GM21526 (cell line): ENCODE measurements around the gene FBXL2.
A peak's percentile ranks its signal among the peaks of the same experiment; 100 is the strongest.
"Not testable (repeated sequence)": the region's sequence is repeated elsewhere in the genome, so short reads cannot be mapped to it uniquely, and the experiment has no call there.

Source experiments
- ATAC-seq: cut with Tn5 transposase; IDR thresholded peaks from one replicate; pipeline ENCODE4 v1.9.1; 2021; ENCODE audit warnings: moderate library complexity; ENCODE audit not compliant: unreplicated experiment, low FRiP score

Gene FBXL2

GRCh38 chr3:33377931-33378330 is 100.7 kb downstream of the FBXL2 start:
- no peak for ATAC-seq

DNA sequence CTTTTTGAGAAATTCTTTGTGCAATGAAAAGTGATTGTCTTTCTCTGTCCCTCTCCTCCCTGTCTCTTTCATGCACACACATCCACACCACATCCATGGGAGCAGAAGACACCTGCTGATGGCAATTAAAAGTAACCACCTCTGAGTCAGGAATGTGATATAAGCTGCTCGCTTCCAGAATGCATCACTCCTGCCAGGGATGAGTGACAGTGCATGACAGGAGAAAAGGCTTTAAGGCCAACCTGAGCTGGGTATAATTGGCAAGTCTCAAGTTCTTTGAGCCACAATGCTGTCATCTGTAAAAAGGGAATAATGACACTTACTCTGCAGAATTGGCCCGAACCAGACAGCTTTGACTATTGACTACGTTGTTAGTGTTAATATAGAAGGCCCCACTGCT is 103.4 kb downstream of the FBXL2 start:
- ATAC-seq: no peak

DNA sequence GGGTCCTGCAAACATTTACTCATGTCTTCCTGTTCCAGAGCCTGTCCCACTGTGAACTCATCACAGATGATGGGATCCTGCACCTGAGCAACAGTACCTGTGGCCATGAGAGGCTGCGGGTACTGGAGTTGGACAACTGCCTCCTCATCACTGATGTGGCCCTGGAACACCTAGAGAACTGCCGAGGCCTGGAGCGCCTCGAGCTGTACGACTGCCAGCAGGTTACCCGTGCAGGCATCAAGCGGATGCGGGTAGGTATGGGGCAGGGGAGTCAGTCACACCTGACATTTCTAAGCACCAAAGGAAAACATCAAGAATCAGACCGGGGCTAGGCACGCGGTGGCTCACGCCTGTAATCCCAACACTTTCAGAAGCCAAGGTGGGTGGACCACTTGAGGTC is 106.7 kb downstream of the FBXL2 start:
- ATAC-seq: no peak

DNA sequence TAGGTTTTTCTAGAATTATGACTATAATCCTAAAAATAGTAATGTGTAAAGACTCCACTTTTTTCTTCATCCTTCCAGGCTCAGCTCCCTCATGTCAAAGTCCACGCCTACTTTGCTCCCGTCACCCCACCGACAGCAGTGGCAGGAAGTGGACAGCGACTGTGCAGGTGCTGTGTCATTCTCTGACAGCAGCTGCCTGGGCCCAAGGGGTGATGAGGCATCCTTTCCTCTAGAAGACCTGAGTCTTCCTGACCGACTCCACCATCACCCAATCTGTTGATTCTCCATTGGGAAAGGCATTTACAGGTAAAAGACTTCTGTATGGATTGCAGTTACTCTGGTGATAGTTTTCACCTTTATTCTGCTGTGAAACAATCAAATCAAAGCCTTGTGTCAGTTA is 108.2 kb downstream of the FBXL2 start:
- ATAC-seq: no peak

GRCh38 chr3:33386631-33387030 is 109.4 kb downstream of the FBXL2 start:
- no peak for ATAC-seq

GRCh38 chr3:33388374-33389100 is 111.3 kb downstream of the FBXL2 start:
- no peak for ATAC-seq

DNA sequence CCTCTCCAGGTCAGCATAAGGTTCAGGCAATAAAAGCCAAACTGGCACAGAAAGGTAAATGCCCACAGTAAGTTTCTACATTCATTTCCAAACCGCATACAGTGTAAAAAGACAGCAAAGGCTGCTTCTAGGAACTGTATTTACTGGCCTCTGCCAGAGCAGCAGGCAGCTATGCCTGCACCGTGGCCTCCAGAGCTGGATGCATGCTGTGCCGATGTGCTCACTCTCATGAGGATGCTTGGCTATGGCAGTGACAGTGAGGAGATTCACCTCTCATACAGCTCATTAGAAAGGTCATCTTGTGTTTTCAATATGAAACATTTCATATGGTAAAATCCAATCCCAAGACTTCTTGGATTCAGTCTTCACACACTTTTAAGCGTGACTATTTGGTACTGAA is 112.7 kb downstream of the FBXL2 start:
- no peak for ATAC-seq

DNA sequence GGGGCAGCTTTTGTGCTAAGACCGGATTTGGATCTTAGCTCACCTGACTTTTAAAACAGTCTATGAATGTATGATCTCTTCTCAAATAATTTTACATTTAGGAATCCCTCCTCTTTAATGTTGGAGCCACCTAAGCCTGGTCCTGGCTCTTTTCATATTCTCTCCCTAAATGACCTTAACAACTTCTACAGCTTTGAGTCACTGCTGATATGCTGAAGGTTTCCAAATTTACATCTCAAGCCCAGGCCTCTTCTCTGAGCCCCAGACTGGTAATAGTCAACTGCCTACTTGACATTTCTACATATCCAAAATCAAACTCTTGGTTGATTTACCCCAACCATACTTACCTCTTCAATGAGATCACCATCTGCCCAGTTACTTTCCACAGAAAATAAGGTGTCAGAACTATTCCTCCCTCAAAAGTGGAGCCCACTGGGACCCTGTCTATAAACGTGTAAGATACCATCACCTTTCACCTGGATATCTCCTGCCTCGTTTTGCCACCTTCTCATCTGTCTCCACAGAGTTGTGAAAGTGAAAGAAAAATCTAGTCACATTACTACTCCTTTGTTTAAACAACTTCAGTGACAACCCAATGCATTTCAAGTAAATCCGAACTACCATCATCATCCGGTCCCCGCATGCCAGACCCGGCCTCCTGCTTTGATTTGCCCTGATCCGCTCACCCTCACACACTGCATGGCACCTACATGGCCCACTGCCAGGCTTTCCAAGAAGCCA is 114.2 kb downstream of the FBXL2 start:
- ATAC-seq: no peak

DNA sequence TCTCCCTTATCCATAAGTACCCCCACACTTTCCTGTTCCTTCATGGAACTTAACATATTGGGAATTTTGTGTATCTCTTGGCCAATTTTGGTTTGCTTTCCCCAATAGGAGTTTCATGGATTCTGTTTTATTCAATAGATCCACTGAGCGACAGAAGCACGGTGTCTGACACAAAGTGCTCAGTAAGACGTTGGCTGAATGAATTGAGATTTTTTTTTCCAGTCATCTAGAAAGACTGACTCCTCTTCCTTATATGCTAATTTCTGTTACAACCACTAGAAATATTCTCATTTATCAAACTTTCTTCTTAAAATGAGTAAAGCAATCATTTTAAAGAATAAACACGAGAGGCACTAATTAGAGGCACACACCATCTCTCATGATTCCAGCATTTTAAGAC is 114.9 kb downstream of the FBXL2 start:
- ATAC-seq: no peak

GRCh38 chr3:33392703-33393125 is 115.5 kb downstream of the FBXL2 start:
- ATAC-seq: no peak

DNA sequence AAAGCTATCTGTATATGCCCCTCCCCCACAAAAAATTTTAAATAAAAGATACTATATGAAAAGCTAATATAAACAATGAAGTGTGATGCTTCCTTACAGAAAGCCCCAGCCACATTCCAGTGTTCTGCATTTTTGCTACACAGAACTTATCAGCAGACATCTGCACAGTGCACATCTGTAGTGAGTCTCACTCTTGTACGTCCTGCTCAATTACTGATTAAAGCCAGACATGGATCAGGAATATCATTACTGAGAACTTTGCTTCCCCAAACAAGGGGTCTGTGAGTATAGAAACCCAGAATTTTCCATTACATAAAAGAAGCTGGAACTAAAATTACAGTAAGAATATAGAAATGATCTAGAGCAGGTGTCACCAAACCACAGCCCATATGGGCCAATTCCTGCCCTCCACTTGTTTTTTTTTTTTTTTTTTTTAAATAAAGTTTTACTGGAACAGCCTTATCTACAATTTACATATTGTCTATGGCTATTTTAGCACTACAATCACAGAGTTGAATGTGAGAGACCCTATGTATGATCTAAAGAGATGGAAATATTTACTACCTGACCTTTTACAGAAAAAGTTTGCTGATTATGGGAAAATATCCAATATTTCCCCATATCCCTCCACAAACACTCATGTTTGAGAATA is 117.3 kb downstream of the FBXL2 start:
- ATAC-seq: no peak

DNA sequence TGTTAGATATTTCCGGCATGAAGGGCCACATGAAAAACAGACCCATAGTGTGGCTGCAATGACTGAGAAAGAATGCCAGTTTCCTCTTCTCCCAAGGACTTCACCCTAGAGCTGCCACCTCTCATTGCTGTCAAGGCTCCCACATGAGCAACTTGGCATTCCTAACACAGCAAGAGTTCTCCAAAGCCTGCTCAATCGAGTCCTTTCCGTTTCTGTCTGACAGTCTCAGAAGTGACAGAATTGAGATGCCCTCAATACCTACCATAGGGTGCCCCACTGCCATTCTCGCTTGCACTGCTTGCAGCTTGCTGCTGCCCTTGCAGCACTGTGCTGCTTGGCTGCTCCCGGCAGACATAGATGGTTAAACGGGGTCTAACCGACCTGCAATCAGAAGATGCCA is 118.7 kb downstream of the FBXL2 start:
- ATAC-seq: no peak

DNA sequence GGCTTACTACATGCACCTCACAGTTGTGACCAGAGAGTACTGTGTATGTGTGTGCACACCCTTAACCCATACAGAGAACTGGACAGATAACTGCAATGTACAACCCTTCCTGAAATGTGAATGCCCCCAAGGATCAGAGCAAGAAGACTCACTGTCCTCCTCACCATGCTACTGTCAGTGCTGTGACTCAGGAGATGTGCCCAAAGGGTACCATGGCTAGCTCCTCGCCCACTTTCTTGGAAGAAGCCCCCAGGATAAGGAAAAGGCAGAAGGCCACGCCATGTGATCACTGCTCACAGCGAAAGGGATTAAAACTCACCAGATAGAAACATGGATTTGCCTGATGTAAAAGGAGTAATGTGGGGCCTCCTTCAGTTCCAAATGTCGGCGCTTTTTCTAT is 121.2 kb downstream of the FBXL2 start:
- no peak for ATAC-seq

DNA sequence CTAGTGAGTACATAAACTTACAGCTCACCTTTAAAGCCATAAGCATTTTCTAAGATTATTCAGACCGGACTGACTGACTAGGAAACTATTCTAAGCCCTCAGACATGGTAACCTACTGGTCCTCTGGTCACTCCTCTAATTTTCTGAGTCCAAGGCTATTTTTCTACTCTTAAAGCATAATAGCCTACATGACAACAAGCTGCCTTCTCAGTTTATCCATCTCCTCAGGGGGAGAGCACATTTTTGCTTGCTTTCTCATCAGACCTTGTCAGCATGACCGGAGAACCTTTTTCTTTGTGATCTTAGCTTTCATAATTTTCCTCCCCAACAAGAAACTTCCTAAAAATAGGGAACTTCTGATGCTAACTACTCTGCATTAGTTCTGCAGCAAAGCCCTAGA is 124.5 kb downstream of the FBXL2 start:
- no peak for ATAC-seq

- ATAC-seq: no peak
These were observed 125.7 kb downstream of the FBXL2 start for GRCh38 chr3:33402936-33403335.

DNA sequence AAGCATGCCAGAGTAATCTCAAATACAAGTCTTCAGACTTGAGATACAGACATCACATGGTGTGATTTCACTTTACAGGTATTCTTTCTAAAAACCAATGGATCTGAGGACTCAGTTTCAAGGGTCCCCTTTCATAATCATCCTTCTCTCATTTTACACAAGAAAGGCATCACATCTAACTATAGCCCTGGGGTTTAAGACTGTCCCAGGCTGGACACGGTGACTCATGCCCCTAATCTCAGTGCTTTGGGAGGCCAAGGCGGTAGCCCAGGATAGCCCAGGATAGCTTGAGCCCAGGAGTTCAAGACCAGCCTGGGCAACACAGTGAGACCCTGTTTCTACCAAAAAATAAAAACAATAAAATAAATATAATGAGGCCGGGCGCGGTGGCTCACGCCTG is 126.5 kb downstream of the FBXL2 start:
- ATAC-seq: no peak

GRCh38 chr3:33410816-33411215 is 133.6 kb downstream of the FBXL2 start:
- ATAC-seq: not testable (repeated sequence)

- ATAC-seq: no peak
These were observed 139.9 kb downstream of the FBXL2 start for GRCh38 chr3:33417066-33417673.

- peak; percentile 48 for ATAC-seq
These were observed 142.7 kb downstream of the FBXL2 start for GRCh38 chr3:33419948-33420347.

- no peak for ATAC-seq
These were observed 143.7 kb downstream of the FBXL2 start for GRCh38 chr3:33420966-33421365.
